ENCODE results near the gene PLD4.

Gene PLD4

DNA sequence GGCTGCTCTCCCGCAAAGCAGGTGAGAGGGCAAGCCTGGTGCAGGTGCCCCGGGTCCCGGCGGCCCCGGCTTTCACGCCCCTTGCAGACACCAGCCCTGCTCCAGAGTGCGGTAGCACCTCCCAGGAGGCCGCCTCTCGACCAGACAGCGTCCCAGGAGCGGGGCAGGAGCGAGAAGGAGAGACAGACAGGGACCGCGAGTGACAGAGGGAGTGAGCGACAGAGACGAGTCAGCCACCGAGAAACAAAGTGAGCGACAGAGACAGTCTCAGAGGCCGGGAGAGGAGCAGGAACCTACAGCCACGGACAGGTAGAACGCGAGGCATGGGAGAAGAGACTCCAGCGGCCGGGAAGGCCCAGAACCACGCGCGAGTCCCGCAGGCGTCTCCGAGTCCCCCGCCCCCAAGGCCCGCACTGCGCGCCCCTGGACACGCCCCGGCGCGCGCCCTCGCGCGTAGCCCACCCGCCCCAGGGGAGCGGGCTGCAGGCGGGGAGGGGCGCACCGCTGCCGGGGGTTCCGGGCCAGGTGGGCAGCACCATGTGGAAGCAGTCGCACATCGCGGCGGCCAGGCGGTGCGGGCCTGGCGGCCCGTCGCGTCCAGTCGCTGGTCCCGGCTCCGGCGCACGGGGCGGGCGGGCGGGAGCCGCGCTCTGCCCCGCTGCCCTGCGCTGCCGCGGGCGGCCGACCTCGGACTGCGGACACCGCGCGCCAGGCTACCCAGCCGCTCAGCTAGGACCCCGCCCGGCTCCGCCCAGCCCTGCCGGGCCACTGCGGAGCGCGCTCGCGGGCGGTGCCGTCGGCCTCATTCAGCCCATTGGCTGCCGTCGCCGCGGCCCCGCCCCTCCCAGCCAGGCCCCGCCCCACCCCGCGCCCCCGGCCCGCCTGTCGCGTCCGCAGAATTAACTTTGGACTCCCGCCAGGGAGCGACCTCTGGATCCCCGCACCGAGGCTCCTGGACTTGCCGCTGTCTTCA lies 53.3 kb downstream of the PLD4 start, which contains the start of gene AHNAK2:
AHNAK2 (minus strand) TSS at position 694 of the 973 bp plus-strand sequence; CDS start at position 557, 137 bp downstream.
- no peak for TF ChIP-seq FOXP2 (optimal IDR thresholded peaks at IDR 0.05; ENCODE audit: control extremely low read depth, extremely low read length, insufficient read depth)
- TF ChIP-seq POLR2AphosphoS5 (IDR thresholded peaks at IDR 0.05; ENCODE audit: borderline replicate concordance, low read depth, low read length), result no peak
- TF ChIP-seq EZH2 (IDR thresholded peaks at IDR 0.05), result no peak
- Histone ChIP-seq H3K27ac (no peak within 1 kb of the TSS), H3K4me3 (peak within 1 kb of the TSS; percentile 76), H3K36me3 (ENCODE audit: insufficient read depth, low read length) (no peaks in the 10 kb centered on the region), H3K9me3 (ENCODE audit: low read depth, low read length) (no peaks in the 10 kb centered on the region), H3K9ac (ENCODE audit: insufficient read length) (no peak within 1 kb of the TSS)
- DNase-seq (ENCODE audit: low read depth, low spot score), result no peak

DNA sequence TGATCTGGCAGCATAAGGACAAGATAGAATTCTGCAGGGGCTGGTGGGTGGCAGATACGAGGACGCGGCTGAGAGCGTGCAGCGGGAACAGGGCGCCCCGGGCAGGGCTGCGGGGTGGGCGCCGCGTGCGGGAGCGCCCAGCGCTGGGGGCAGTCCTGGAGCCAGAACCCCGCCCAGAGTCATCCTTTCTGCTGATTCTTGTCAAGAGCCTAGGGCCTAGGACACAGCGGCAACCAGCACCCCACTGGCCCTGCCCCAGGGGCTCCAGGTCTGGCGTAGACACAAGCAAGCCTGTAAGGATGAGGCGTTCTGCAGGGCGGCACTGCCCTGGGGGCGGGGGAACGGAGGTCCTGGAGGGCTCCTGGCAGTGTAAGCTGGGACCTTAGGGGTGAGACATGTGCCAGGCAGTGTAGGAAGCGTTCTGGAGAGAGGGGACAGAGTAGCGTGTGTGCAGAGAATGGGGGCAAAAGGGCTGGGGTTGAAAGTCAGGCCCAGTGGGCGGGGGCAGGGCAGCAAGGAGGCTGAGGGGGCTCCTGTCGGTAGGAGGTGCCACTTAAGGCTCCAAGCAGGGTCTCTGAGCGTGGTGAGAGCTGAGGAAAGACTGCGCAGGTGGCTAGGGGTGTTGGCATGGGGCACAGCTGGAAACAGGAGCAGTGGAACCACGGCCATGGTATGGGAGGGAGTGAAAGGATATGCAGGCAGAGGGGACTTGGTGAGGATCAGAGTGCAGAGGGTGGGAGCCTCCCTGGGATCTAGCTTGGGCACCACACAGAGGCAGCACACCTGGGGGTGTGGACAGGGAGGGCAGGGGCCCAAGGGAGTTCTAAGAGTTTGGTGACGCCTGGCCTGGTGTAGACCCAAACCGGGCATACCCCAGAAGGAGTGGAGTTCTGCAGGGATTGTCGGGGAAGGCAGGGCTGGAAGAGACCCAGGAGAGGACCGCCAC lies 54.3 kb downstream of the PLD4 start:
- DNase-seq (ENCODE audit: low read depth, low spot score), result no peak
- H3K9me3 ChIP-seq (ENCODE audit: low read depth, low read length), result no peaks in the 10 kb centered on the region
- TF ChIP-seq EZH2 (IDR thresholded peaks at IDR 0.05), result no peak
- no peak for TF ChIP-seq FOXP2 (optimal IDR thresholded peaks at IDR 0.05; ENCODE audit: control extremely low read depth, extremely low read length, insufficient read depth)
- no peak for TF ChIP-seq POLR2AphosphoS5 (IDR thresholded peaks at IDR 0.05; ENCODE audit: borderline replicate concordance, low read depth, low read length)
- H3K4me3 ChIP-seq, result peak overlapping the region; percentile 48
- no peak overlapping the region for H3K27ac ChIP-seq
- no peaks in the 10 kb centered on the region for H3K36me3 ChIP-seq (ENCODE audit: insufficient read depth, low read length)
- H3K9ac ChIP-seq (ENCODE audit: insufficient read length), result no peak overlapping the region

DNA sequence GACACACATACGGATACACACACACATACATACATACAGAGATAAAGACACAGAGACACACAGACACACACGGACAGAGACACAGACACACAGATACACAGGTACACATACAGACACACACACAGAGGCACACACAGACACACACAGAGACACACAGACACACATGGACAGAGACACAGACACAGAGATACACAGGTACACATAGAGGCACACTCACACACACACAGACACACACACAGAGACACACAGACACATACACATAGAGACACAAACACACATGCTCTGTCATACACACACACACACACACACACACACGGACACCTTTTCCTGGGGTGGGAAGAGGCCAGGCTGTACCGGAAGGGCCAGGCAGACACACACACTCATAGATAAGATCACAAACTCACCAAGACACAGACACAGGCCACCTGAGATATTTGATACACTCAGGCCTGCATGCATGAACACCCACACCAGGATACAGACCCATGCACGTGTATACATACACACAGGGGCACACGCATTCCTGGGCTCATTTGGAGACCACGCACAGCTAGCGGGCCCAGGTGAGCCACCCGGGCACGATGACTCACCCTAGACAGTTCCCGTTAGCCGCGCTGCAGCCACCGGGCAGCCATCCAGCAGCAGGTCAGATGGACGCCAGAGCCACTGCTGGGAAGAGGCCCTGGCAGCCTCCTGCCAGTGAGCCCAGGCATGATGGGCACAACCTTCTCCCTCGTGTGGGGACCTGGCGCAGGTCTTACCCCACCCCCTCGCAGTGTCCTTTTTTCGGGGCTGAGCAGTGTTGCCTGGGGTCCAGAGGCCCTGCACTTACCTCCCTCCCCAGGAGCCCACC lies 55.3 kb downstream of the PLD4 start:
- Histone ChIP-seq H3K4me3 (no peak overlapping the region), H3K36me3 (ENCODE audit: insufficient read depth, low read length) (no peaks in the 10 kb centered on the region), H3K9ac (ENCODE audit: insufficient read length) (no peak overlapping the region), H3K9me3 (ENCODE audit: low read depth, low read length) (no peaks in the 10 kb centered on the region), H3K27ac (no peak overlapping the region)
- no peak for DNase-seq (ENCODE audit: low read depth, low spot score)
- TF ChIP-seq POLR2AphosphoS5 (IDR thresholded peaks at IDR 0.05; ENCODE audit: borderline replicate concordance, low read depth, low read length) (no peak), FOXP2 (optimal IDR thresholded peaks at IDR 0.05; ENCODE audit: control extremely low read depth, extremely low read length, insufficient read depth) (no peak), EZH2 (IDR thresholded peaks at IDR 0.05) (no peak)

DNA sequence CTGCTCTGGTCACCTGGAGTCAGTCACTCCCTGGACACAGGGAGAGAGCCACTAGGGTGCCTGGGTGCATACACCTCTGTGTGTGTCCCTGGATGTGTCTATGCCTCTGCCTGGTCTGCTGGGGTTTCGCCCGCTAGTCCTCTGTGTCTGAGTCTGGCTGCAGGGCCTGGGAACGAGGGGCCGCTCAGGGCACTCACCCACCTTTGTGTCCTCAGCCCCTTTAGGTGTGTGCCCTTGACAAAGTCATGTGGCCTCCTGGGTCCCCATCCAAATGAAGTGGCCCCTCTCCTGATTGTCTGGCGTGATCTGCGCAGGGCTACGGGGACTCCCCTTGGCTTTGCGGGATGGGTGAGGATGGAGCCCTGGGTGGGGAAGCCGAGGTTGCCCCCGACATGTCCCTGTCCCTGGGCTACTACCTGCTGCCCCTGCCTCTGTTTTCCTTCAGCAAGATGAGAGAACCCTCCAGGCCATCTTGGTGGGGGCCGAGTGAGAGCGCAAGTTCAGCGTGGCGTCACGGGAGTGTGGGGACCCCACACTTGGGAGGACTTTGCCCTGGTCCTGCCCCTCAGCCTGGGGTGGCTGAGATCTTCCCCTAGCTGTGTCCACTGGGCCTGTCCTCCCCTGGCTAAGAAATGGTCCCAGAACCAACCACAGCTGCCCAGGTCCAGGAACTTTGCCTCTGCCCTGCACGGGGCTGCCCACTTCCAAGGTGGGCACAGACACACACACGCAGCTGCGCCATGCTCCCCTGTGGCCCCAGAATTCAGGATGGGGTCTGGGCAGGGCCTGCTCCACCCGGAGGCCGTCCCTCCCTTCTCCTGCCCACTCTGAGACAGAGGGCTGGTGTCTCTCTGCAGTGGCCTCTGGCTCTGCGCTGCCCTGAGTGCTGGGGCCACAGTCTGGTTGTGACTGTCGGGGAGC lies 56.2 kb downstream of the PLD4 start:
- Histone ChIP-seq H3K9me3 (ENCODE audit: low read depth, low read length) (no peaks in the 10 kb centered on the region), H3K9ac (ENCODE audit: insufficient read length) (no peak overlapping the region), H3K36me3 (ENCODE audit: insufficient read depth, low read length) (no peaks in the 10 kb centered on the region), H3K4me3 (no peak overlapping the region), H3K27ac (no peak overlapping the region)
- DNase-seq (ENCODE audit: low read depth, low spot score), result no peak
- TF ChIP-seq EZH2 (IDR thresholded peaks at IDR 0.05), result no peak
- TF ChIP-seq FOXP2 (optimal IDR thresholded peaks at IDR 0.05; ENCODE audit: control extremely low read depth, extremely low read length, insufficient read depth), result no peak
- TF ChIP-seq POLR2AphosphoS5 (IDR thresholded peaks at IDR 0.05; ENCODE audit: borderline replicate concordance, low read depth, low read length), result no peak

DNA sequence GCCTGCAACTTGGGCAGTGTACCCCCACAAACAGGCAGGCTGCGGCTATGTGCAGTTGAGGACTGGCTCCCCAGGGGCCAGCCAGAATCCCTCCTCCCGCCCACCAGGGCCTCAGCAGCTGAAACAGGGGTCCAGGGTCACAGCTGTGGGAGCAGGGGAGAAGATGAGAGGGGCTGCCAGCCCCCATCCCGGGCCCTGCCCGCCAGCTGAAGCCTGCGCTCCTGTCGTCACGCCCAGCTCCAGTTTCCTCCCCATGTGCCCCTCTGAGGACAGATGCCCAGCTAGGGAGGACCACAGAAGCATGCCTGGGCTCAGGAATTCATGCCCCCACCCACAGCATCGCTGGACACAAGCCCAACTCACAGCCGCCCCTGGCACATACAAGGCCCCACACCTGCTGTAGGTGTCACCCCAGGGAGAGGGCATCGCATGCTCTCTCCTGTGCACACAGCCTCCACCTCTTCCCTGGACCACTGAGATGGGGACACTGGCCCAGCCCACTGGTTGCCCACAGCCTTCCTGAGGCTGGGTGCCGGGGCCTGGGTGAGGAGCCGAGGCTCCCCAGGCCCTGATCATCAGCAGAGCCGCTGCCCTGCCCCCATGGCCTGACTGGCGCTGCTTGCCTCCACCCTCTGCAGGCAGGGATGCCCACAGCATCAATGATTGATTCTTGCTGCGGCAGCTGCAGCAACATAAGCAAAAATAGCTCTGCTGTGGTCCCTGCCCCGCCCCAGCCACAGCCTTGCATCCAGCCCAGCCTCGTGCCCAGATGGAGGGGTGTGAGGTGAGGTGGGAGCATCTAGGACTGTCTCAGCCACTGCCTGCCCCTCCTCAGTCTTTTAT lies 57.2 kb downstream of the PLD4 start:
- H3K9ac ChIP-seq (ENCODE audit: insufficient read length), result no peak overlapping the region
- DNase-seq (ENCODE audit: low read depth, low spot score), result no peak
- H3K4me3 ChIP-seq, result no peak overlapping the region
- TF ChIP-seq POLR2AphosphoS5 (IDR thresholded peaks at IDR 0.05; ENCODE audit: borderline replicate concordance, low read depth, low read length) (no peak), EZH2 (IDR thresholded peaks at IDR 0.05) (no peak), FOXP2 (optimal IDR thresholded peaks at IDR 0.05; ENCODE audit: control extremely low read depth, extremely low read length, insufficient read depth) (no peak)
- H3K9me3 ChIP-seq (ENCODE audit: low read depth, low read length), result no peaks in the 10 kb centered on the region
- H3K27ac ChIP-seq, result no peak overlapping the region
- H3K36me3 ChIP-seq (ENCODE audit: insufficient read depth, low read length), result no peaks in the 10 kb centered on the region

DNA sequence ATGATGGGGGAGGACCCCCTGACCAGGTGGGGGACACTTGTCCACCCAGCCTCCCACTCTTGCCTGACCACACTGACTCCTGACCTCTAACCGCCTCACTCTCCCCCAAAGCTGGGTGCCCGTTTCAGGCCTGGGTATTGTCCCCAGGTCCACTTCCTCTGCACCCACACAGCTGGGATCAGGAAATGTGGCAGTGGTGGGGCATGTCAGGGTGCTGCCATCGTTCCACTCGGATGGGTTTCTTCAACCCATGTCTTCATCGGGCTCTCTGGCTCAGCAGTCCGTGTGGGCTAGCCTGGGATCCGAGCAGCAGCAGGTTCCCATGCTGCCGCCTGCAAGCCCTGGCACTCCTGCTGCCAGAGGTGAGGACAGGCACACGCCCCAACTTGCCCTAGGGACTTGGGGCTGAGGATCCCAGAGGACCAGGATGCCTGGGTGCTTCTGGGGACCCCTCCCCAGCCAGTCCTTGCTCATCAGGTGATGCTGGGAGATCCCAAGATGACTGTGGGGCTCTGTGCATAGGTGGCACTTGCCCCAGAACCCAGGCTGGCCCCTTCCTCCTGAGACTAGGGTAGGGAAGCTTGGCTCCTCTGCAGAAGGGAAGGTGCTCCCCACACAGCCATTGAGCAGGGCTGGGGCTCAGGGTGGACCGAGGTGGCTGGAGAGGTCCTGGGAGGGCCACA lies 58.0 kb downstream of the PLD4 start:
- TF ChIP-seq EZH2 (IDR thresholded peaks at IDR 0.05) (no peak), FOXP2 (optimal IDR thresholded peaks at IDR 0.05; ENCODE audit: control extremely low read depth, extremely low read length, insufficient read depth) (no peak), POLR2AphosphoS5 (IDR thresholded peaks at IDR 0.05; ENCODE audit: borderline replicate concordance, low read depth, low read length) (no peak)
- Histone ChIP-seq H3K27ac (no peak overlapping the region), H3K9ac (ENCODE audit: insufficient read length) (no peak overlapping the region)

More for the DNA sequence above, 58.0 kb downstream of the PLD4 start:
- H3K9me3 ChIP-seq (ENCODE audit: low read depth, low read length), result no peaks in the 10 kb centered on the region
- H3K36me3 ChIP-seq (ENCODE audit: insufficient read depth, low read length), result no peaks in the 10 kb centered on the region
- no peak overlapping the region for H3K4me3 ChIP-seq
- no peak for DNase-seq (ENCODE audit: low read depth, low spot score)

All from SK-N-MC (cell line).